Activated CD4-positive, CD25-positive, alpha-beta regulatory T cell treated with anti-CD3 and anti-CD28 coated beads, Interleukin-2, amount 50 U/mL, for 72 hours (primary cell): Measurements from ENCODE around the gene OXNAD1.

Source experiments
- DNase-seq: peaks from one replicate; pipeline ENCODE4 v3.0.0; 2021

OXNAD1 gene

DNA sequence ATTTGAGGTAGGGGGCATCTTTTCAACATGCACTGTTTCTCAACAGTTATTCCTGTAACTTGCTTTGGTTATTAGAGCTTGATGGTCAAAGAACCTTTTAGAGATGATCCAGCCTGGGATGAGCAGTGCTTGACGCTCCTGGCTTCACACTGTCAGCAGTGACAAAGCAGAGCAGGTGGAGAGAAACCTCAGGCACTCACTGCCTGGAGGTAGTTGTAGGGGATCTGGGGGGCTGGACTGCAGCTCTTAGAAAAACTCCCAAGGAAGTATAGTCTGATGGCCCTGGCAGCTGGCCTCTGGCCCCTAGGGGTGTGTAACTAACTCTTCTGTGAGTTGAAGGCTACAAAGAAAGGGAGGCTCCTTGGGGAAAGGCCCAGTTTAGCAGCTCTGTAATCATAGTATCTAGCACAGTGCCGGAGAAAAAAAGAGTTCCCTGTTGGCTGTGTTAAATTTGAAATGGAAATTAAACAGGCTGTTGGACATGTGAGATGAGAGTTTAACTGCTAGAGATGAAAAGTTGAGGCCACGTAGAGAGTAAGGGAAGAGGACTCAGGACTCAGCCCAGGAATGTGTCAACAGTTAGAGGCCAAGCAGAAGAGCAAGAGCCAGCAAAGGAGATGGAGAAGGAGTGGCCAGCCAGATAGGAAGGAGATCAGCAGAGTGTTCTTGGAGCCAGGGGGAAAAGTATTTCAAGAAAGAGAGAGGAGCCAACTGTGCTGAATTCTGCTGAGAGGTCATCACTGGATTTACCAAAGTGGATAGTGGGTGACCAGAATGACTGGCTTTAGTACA, 14.2 kb downstream of the OXNAD1 start:
- no peak for DNase-seq

- no peak for DNase-seq
Measured at GRCh38 chr3:16280671-16281070, 15.7 kb downstream of the OXNAD1 start.

- DNase-seq: no peak
Measured at GRCh38 chr3:16284633-16285032, 19.6 kb downstream of the OXNAD1 start.

- no peak for DNase-seq
Measured at GRCh38 chr3:16286161-16286560, 21.1 kb downstream of the OXNAD1 start.

GRCh38 chr3:16286751-16287543, 21.9 kb downstream of the OXNAD1 start:
- DNase-seq: no peak

DNA sequence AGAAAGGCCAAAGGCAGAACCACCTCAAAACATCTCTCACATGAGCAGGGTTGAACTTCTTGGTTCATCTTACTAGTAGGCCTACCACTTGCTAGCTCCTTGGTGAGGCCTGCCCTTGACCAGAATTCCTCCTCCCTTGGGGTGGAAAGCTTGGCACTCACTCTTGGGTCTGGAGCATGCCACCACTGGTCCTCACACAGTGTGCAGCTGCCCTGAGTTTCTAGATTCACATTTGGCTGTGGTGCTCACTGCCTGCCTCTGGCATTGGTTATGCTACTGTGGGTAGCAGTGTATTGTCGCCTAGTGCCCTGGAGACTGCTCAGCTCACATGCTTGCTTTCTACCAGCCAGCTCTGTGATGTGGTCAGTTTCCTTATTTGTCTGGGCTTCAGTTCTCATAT, 23.7 kb downstream of the OXNAD1 start:
- no peak for DNase-seq

DNA sequence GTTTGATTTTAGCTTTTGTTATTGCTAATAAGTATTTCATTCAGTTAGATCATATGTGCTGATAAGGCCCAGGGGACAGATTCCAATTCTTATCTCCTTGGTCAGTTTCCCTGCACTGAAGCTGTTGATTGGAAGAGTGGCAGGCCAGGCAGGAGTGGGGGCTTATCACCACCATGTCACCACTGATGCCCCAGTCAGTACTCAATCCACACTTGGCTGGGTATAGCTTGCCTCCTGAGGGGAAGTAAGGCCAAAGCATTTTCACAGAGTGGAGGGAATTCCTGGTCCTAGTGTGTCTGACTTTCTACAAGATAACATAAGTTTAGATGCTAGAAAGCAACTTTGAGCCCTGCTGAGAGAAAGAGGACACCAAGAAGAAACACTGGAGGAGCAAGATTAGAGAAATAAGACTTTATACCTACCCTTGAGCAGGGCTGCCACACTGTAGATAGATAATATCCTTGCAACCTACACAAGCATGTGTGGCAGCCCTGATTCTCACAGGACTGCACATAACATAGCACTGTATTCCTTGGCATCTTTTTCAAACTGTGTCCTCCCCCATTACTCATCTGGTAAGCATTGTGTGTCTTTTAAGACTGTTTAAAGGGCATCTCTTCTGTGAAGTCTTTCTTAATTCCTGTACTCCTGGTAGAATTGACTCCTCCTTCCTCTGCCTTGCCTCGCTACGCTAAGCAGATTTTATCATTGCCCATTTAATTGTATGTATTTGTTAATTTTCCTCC, 24.3 kb downstream of the OXNAD1 start:
- no peak for DNase-seq

GRCh38 chr3:16290007-16290826, 25.2 kb downstream of the OXNAD1 start:
- DNase-seq: no peak

GRCh38 chr3:16290827-16291196, 25.8 kb downstream of the OXNAD1 start:
- DNase-seq: no peak

DNA sequence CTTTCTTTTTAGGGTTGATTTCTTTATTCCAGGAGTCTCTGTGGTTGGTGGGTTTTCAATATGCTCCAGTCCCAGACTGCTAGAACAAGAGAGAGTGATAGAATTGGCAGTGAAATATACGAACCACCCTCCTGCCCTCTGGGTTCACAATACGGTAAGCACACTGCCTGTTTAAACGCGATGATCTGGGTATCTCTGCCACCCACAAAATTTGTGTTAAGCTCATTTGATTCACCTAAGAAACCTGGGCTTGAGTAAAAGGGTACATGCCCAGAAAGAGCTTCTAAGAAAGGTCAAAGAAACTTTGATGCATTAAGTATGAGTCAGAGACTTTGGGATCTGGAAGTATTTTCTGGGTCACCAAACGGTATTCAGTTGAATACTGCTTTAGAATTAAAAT, 29.8 kb downstream of the OXNAD1 start:
- no peak for DNase-seq

- DNase-seq: no peak
Measured at GRCh38 chr3:16295298-16295890, 30.4 kb downstream of the OXNAD1 start.

DNA sequence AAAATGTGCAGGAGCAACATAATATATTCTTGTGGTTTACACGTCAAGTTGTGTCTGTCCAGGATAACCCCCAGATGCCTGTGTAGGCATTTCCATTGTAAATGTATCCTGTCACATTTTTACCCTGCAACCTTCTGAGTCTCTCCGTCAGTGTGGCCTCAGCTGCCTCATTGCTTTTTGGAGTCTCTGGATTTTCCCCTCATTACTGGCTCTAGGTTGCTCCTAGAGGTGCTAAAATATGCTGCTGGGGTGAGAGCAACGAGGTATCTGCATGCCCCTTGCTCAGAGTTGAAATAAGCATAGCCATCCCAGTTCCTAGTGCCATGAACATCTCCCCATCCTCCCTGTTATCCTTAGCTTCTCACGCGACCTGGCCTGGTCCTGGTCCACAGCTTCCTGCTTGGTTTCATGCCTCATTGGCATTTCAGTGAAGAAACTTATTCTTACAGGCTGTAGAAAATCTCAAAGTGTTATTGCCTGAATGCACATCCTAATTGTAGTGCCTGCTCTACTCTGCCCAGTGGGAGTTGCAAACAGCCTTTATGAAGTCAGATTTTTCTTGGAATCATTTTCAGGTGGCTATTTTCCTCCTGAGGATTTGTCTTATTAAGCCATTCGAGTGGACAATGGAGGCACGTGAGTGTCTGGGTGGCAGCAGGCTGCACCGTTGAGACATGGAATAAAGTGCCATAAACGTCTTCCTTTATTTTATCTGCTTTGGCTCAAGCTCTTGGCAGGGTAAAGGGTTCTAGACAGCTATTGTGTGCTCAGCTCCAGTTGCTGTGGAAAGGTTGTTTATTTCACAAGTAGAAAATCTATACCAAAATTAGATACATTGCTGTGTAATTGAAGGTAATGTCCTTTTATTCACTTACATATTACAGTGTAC, 33.2 kb downstream of the OXNAD1 start:
- no peak for DNase-seq

DNA sequence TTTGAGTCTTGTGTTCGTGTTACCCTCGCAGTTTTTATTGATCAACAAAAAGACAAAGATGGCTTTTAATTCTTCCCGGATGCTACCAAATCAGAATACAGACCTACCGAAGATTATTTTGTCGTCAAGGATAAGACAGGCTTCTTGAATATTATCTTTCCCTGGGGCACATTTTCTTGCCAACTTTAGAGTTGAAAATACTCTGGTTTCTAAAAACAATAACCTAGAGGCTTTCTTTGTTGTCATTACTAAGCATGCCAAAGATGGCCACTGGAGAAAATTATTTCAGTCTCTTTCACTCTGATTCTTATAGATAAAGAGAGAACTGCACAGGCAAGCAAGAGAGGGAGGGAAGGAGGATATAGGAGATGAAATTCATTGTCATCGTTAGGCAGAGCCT, 33.9 kb downstream of the OXNAD1 start:
- DNase-seq: no peak

- no peak for DNase-seq
Measured at GRCh38 chr3:16299746-16300145, 34.7 kb downstream of the OXNAD1 start.

GRCh38 chr3:16300307-16300706, 35.3 kb downstream of the OXNAD1 start:
- DNase-seq: no peak

DNA sequence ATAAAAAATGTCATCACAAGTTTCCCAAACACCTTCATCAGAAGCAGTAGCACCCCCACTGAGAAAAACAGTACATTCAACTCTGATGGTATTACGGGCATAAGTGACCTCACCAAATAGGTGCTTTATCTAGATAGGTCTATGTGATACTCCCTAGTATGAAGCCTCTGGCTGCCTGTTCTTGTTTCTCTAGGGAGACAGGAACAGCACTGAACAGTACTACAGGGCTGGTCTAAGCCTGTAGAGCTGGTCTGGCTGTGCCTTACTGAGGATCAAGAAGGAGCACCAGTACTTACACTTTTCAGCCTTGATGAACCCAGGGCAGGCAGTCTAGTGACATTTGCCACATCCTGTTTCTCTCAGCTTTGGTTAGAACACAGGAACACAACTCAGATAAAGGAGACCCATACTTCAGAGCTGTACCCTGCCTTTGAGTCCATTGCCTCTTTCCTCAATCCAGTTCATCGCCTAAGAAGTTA, 35.9 kb downstream of the OXNAD1 start:
- no peak for DNase-seq

DNA sequence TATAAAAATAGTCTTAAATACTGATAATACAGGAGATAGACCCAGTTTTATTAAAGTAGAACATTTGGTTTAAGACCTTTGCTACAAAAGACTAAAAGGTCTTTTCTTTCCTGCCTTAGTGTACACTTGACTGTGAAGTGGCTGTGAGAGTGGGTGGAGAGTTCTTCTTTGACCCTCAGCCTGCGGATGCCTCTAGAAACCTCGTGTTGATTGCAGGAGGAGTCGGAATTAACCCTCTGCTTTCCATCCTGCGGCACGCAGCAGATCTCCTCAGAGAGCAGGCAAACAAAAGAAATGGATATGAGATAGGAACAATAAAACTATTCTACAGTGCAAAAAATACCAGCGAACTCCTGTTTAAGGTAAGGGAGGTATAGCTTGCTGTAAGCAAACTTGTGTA, 36.5 kb downstream of the OXNAD1 start:
- no peak for DNase-seq

GRCh38 chr3:16302082-16302631, 37.1 kb downstream of the OXNAD1 start:
- DNase-seq: no peak

- no peak for DNase-seq
Measured at GRCh38 chr3:16303037-16303575, 38.1 kb downstream of the OXNAD1 start.
